Urothelium cell line (cell line): ENCODE measurements around the gene ALOXE3.
A peak's percentile ranks its signal among the peaks of the same experiment; 100 is the strongest.
"Not testable (repeated sequence)": the region's sequence is repeated elsewhere in the genome, so short reads cannot be mapped to it uniquely, and the experiment has no call there.

Source experiments
- DNase-seq: peaks from one replicate; pipeline ENCODE4 v3.0.0; 2011; ENCODE audit warnings: low spot score, mixed read lengths
- FAIRE-seq: peaks from 2 replicates; lab custom pipeline; 2011; peaks lifted over from hg19 to GRCh38; lab: Jason Lieb, UNC

ALOXE3 gene

GRCh38 chr17:8100763-8101162 lies 17.6 kb downstream of the ALOXE3 start:
- FAIRE-seq (no peak), DNase-seq (no peak)

GRCh38 chr17:8100111-8100510 lies 18.2 kb downstream of the ALOXE3 start:
- no peak for FAIRE-seq
- no peak for DNase-seq

GRCh38 chr17:8096541-8096940 lies 21.8 kb downstream of the ALOXE3 start:
- FAIRE-seq (no peak), DNase-seq (no peak)

- no peak for DNase-seq
- FAIRE-seq: no peak
These were observed 23.0 kb downstream of the ALOXE3 start for GRCh38 chr17:8095361-8095760.

- no peak for FAIRE-seq
These were observed 27.2 kb downstream of the ALOXE3 start for GRCh38 chr17:8091033-8091687.

GRCh38 chr17:8089728-8090127 lies 28.6 kb downstream of the ALOXE3 start:
- FAIRE-seq (no peak), DNase-seq (no peak)

More at GRCh38 chr17:8091033-8091687, 27.2 kb downstream of the ALOXE3 start:
- DNase-seq: no peak

- no peak for DNase-seq
- FAIRE-seq: no peak
These were observed 30.4 kb downstream of the ALOXE3 start for GRCh38 chr17:8087952-8088230.

- FAIRE-seq (no peak), DNase-seq (no peak)
These were observed 31.0 kb downstream of the ALOXE3 start, which contains the start of gene ALOX12B for GRCh38 chr17:8087075-8087951. TSS of gene ALOX12B (minus strand) at chr17:8087716. CDS start at chr17:8087442, 274 bp downstream.

- DNase-seq: no peak
- FAIRE-seq: no peak
These were observed 34.1 kb downstream of the ALOXE3 start for GRCh38 chr17:8084250-8084649.

GRCh38 chr17:8082292-8082691 lies 36.0 kb downstream of the ALOXE3 start:
- FAIRE-seq (no peak), DNase-seq (no peak)

GRCh38 chr17:8081876-8082275 lies 36.4 kb downstream of the ALOXE3 start:
- DNase-seq: no peak
- no peak for FAIRE-seq

- DNase-seq (no peak), FAIRE-seq (no peak)
These were observed 37.5 kb downstream of the ALOXE3 start for GRCh38 chr17:8080799-8081219.

GRCh38 chr17:8080208-8080798 lies 38.0 kb downstream of the ALOXE3 start:
- FAIRE-seq: no peak
- no peak for DNase-seq

GRCh38 chr17:8079291-8080207 lies 38.8 kb downstream of the ALOXE3 start:
- FAIRE-seq: peak; percentile 13
- DNase-seq: peak; percentile 82

- not testable (repeated sequence) for FAIRE-seq, DNase-seq
These were observed 40.4 kb downstream of the ALOXE3 start for GRCh38 chr17:8077939-8078338.

- no peak for FAIRE-seq
These were observed 41.6 kb downstream of the ALOXE3 start for GRCh38 chr17:8076502-8077266.

GRCh38 chr17:8075574-8076342 lies 42.6 kb downstream of the ALOXE3 start:
- FAIRE-seq (no peak), DNase-seq (no peak)

More at GRCh38 chr17:8076502-8077266, 41.6 kb downstream of the ALOXE3 start:
- no peak for DNase-seq

- FAIRE-seq (no peak), DNase-seq (no peak)
These were observed 43.2 kb downstream of the ALOXE3 start for GRCh38 chr17:8075081-8075480.

- no peak for FAIRE-seq
- DNase-seq: no peak
These were observed 43.8 kb downstream of the ALOXE3 start for GRCh38 chr17:8074554-8074953.
